ENCODE data around the gene SPATA1. TPM values are rescaled to one million over a fixed set of nuclear protein-coding genes. Genes with fewer than 3 reads are reported as not detected.

Gene SPATA1
- total RNA-seq, 1 experiment from 2014 or later = 0.30 TPM

DNA sequence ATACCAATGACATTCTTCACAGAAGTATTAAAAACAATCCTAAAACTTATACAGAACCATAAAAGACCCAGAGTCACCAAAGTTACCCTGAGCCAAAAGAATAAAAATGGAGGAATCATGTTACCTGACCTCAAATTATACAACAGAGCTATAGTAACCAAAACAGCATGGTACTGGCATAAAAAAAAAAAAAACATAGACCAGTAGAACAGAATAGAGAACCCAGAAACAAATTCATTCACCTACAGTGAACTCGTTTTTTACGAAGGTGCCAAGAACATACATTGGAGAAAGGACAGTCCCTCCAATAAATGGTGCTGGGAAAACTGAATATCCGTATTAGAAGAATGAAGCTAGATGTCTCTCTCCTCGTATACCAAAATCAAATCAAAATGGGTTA, 2.8 kb downstream of the SPATA1 start:
- no peak for DNase-seq (ENCODE audit: low read depth)

DNA sequence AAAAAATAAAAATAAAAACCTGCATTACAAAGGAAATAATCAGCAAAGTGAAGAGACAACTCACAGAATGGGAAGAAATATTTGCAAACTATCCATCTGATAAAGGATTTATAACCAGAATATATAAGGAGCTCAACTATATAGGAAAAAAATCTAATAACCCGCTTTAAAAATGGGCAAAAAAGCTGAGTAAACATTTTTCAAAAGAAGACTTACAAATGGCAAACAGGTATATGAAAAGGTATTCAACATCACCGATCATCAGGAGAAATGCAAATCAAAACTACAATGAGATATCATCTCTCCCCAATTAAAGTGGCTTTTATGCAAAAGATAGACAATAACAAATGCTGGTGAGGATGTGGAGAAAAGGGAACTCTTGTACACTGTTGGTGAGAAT, 4.0 kb downstream of the SPATA1 start:
- no peak for DNase-seq (ENCODE audit: low read depth)

DNA sequence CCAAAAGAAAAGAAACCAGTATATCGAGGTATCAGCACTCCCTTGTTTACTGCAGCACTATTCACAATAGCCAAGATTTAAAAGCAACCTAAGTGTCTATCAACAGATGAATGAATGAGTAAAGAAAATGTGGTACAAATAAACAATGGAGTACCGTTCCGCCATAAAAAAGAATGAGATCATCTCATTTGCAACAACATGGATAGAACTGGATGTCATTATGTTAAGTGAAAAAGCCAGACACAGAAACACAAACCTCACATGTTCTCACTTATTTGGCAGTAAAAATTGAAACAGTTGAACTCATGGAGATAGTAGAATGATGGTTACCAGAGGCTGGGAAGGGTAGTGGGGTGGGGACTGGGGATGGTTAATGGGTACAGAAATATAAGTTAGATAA, 4.5 kb downstream of the SPATA1 start:
- DNase-seq (ENCODE audit: low read depth) = peak; percentile 50

DNA sequence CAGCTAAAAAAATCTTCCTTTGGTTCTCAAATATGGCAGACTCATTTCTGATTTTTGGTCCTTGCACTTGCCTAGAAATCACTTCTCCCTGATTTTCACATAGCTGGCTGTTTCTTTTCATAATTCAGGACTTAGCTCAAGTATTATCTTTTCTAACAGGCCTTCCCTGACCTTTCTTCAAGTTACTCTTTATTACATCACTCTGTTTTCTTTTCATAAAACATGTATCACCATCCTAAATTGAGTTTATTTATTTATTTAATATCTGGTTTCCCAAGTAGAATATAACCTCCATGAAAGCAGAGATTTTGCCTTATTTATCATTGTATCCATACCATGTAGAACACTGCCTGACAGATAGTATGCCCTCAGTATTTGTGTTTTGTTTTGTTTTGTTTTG, 18.4 kb downstream of the SPATA1 start:
- no peak for DNase-seq (ENCODE audit: low read depth)

GRCh38 chr1:84525779-84526178, 19.6 kb downstream of the SPATA1 start:
- DNase-seq (ENCODE audit: low read depth) = no peak

DNA sequence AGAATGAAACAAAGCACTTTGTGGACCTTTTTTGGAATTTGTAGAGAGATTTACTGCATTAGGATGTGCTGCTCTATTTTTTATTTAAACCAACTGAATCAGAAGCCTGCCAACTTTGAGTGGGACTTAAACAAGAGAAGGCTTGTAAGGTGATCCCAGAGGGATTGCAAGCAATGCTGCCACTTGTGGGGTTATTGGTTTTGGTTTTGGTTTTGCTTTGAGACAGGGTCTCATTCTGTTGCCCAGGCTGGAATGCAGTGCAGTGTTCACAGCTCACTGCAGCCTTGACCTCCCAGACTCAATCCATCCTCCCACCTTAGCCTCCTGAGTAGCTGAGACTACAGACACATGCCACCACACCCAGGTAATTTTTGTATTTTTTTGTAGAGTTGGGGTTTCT, 32.4 kb downstream of the SPATA1 start:
- peak; percentile 14 for DNase-seq (ENCODE audit: low read depth)

GRCh38 chr1:84539972-84540371, 33.8 kb downstream of the SPATA1 start:
- DNase-seq (ENCODE audit: low read depth) = peak; percentile 27

DNA sequence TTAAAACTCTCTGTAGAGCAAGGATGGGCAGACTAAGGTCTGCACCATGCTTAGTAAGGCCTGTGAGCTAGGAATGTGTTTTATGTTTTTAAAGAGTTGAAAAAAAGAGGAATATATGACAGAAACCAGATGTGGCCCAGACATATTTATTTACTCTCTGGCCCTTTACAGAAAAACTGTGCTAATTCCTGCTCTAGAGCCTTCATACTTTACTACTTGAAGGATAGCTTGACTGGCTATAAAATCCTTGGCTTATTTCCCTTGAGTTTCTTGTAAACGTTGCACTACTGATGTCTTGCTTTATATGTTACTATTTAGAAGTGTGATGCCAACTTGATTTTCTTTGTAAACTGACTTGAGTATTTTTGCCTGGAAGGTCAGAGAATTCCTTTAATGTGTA, 34.6 kb downstream of the SPATA1 start:
- no peak for DNase-seq (ENCODE audit: low read depth)

DNA sequence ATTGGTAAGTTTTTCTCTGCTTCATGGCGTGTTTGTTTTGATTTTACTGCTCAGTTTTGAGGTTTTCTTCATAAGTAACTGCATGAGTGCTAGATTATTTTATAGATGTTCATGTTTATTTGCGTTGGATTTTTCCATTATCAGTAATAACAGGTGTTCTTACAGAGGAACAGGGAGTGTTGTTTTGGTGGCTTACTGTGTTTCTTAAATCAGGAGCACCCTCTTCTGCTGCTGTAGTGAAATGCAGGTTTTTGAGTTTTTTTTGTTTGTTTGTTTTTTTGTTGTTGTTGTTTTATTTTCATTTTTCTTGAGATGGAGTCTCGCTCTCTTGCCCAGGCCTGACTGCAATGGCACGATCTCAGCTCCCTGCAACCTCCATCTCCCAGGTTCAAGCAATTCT, 35.5 kb downstream of the SPATA1 start:
- no peak for DNase-seq (ENCODE audit: low read depth)

DNA sequence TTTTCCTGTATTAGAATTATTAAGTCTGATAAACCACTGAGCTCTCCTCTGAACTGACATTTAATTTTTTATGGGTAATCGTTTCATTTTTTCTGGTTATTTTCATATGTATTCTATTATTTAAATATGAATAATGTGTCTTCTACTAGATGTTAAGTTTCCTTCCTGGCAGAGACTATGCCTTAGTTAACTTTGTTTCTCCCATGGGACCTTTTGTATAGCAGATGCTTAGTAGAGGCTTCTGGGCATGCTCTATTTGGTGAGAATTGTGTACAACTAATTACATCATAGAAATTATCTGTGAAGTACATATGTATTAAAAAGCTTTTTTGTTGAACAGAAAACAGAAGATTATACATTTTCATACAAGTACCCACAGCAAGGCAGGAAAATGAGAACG, 44.6 kb downstream of the SPATA1 start:
- no peak for DNase-seq (ENCODE audit: low read depth)

DNA sequence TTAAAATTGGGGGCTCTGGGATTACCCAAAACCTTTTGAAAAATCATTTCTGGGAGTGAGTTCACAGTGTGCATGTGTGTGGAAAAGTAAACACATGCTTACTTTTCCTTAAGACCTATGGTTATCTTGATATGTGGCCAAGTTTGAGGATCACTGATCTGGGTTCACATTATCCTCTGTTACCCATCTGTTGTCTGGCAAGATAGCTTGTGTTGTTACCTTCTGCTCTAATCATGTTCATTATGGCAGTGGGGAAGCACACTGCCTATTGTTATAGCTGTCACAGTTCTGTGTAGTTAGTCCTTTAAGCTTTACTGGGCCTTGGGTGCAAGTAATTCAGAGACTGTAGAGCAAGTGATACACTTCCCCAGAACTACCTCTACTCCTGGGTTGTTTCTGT, 63.0 kb downstream of the SPATA1 start:
- no peak for DNase-seq (ENCODE audit: low read depth)

DNA sequence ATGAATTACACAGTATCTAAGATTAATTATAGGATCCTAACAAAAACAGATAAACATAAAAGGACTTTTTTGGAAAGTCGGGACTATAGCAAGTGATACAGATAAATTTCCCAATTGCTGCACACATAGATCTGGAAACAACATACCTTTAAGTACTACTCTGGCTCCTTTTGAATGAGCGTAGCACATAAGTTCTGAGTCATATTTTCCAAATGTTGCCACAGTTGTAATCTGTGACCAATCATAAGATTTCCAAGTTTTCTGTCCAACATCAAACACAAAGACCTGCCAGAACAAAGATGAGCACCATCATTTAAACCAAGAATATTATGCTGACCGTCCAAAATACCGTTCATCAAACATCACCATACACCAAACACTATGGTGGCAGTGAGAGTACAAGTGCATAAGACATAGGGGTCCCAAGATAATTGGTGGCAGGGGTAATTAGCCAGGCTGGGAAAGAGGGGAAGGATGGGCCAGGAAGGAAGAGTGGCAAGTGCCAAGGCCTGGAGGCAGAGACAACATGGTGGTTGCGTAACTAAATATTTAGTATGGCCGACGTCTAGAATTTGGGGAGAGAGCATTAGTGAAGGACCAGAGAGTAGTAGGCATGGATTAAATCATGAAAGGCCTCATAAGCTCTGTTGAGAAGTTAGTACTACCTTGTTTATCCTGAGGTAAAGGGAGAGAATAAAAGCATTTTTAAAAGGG, 64.4 kb downstream of the SPATA1 start:
- peak; percentile 68 for DNase-seq (ENCODE audit: low read depth)

- DNase-seq (ENCODE audit: low read depth) = peak; percentile 76
Measured at GRCh38 chr1:84571150-84571535, 65.0 kb downstream of the SPATA1 start.

DNA sequence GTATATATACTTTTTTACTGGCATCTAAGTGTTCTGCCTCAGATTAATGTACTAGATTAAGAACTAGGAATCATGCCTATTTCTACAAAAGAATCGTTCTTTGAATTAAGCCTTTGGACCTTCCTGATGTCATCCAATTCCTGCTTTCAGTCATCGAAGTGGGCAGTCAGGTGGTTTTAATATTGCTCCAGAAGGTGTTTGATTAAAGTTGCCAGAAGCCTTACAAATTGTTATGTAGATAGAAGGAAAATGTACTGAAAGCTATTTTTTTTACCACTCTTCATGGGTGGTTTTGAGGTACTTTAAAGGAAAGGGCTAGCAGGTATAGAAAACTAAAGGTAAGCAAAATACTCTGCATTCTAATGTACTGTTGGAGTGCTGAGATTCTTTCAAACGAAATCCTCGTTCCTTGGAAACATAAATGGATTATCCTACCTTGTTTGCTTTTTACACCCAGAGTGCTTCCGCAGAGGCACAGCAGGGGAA, 67.3 kb downstream of the SPATA1 start:
- DNase-seq (ENCODE audit: low read depth) = no peak

DNA sequence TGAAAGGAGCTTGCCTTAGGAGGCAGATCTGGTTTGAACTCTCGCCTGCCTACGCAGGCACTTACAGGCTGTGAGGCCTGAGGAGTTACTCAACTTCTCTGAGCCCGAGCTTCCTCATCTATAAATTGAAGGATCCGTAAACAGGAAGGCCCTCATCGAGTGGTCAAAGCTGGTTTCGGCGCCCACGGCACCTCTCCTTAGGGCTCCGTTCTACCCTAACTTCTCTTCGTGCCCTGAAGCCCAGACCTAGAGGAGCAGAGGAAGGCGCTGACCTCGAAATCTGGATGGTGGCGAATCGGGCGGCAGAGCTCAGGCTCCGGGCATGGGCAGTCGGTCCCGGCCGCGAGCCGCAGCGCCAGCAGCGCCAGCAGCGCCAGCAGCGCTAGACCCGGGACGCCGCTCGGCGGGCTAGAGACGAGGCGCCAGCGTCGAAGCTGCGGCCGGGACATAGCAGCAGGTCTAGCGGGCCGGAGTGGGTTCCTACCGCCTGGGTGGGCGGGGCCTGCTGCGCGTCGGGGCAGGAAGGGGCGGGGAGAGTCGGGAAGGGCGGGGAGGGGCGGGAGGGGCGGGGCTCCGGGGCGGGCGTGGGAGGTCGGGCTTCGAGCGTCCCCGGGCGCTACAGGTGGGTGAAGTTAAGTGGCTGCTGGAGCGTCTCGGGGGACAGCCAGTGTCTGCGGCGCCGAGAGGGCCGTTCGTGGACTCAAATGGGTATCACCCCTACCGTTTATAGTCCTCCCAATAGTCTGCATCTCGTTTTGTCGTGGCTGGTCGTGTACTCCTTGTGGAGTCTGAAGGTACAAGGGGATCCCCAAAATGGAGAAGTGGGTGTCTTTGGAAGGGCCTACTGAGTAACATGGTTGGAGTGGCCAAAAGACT, 68.0 kb downstream of the SPATA1 start, which contains the start of gene CTBS:
CTBS (minus strand) TSS at position 474 of the 876 bp plus-strand sequence; CDS start at position 449, 25 bp downstream.
- DNase-seq (ENCODE audit: low read depth) = peak; percentile 86

DNA sequence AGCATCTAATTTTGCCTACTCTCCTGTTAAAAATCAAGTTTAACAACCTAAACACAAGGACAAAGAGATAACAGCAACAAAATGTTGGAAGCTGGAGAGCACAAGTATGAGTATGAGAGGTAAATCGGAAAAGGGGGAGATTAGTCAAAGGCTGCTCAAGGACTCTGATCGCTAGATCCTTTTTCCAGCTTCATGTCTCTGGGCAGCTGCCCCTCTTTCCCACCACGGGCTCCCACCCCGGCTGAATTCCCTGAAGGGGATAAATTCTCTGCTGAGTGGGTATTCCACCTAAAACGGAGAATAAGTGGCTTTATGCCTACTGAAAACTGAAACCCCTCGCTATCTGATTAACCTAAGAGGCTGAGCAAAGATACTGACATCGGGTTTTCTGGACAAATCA, 68.8 kb downstream of the SPATA1 start:
- DNase-seq (ENCODE audit: low read depth) = no peak

DNA sequence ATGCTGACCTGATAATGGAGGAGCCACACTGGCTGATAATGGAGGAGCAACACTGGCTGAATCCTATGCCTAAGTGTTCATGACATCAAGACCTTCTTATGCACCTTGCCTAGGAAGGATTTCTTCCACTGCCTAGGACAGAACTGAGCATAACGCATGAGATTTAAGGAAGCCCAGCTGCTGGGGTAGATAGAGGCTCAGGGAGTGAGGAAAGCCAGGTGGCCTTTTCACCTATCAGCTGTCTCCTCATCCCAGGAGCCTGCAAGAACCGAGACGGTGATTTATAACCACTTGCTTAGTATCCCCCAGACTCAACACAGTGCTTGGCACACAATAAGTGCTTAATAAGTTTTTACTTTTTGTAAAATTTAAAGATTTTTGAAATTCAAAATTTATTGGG, 75.5 kb downstream of the SPATA1 start:
- DNase-seq (ENCODE audit: low read depth) = no peak

GRCh38 chr1:84582802-84583587, 76.8 kb downstream of the SPATA1 start:
- DNase-seq (ENCODE audit: low read depth) = peak; percentile 32

DNA sequence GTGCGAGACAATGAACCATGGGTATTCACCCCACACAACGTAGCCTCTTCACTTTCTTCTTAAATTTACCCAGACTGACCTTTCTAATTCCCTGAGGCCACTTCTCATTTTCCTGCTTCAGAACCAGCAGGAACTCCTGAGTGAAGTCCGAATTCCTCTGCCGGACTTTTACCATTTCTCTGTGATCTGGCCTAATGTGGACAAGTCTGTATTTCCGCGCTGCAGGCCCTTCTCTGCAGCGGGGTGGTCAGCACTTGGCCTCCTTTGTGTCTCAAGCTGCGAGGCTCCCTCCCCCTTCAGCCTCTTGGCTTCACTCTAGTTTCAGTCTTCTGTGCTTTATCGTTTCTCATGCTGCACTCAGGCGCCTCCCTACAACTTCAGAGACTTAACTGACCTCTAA, 77.5 kb downstream of the SPATA1 start:
- no peak for DNase-seq (ENCODE audit: low read depth)

GRCh38 chr1:84584126-84584525, 77.9 kb downstream of the SPATA1 start:
- no peak for DNase-seq (ENCODE audit: low read depth)

- DNase-seq (ENCODE audit: low read depth) = no peak
Measured at GRCh38 chr1:84585803-84586202, 79.6 kb downstream of the SPATA1 start.

DNA sequence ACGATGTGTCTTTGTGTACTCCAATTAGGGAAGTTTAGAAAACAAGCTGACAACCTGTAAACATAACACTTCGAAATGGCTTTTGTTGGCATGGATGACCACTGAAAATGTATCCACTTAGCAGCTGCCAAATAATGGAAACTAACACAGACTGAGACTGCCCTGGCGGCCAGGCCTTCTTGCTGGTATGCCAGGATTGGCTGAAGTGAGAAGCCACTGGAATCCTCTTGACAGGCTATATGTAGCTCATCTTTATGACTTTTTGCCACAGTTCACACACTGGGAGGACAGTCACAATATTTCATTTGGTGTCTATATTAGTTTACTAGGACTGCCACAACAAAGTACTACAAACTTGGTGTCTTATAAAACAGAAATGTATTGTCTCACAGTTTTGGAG, 80.9 kb downstream of the SPATA1 start:
- DNase-seq (ENCODE audit: low read depth) = no peak

Data from M059J (cell line).